ENCODE results near the gene ITGAL. TPM values are rescaled to one million over a fixed set of nuclear protein-coding genes. Genes with fewer than 3 reads are reported as not detected.

The ITGAL gene
- total RNA-seq, 1 donor: 0.36 TPM

DNA sequence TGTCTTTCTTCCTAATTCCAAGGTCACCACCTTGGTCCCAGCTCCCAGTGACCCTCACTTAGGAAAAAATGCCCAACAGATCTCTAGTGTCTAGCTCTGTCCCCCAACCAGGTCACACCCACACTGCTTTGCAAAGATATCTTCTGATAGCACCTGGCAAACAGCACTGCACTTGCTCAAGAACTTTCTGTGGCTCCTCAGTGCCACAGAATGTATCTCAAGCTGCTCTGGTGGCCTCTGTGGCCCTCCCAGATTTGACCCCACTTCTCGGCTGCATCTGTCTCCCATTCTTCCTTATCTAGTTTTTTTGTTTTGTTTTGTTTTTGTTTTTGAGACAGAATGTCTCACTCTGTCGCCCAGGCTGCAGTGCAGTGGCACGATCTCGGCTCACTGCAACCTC lies 94.0 kb downstream of the ITGAL start:
- Histone ChIP-seq H3K79me2 (ENCODE audit: insufficient read depth, low read length) (no peaks in the 10 kb centered on the region), H3K27me3 (ENCODE audit: insufficient read depth, low read length) (no peaks in the 10 kb centered on the region), H3K4me1 (ENCODE audit: insufficient read depth, low read length) (peaks cover 14% of the 10 kb centered on the region), H3K27ac (ENCODE audit: low read depth, low read length) (no peak overlapping the region), H2AFZ (ENCODE audit: low read length) (no peak overlapping the region), H3K4me2 (ENCODE audit: insufficient read depth, low read length) (no peak overlapping the region), H3K4me3 (ENCODE audit: insufficient read depth, low read length) (no peak overlapping the region), H3K36me3 (ENCODE audit: insufficient read depth, low read length) (no peaks in the 10 kb centered on the region), H4K20me1 (ENCODE audit: insufficient read depth, low read length) (no peaks in the 10 kb centered on the region), H3K9me3 (ENCODE audit: low read depth, low read length) (no peaks in the 10 kb centered on the region)
- no peak for TF ChIP-seq CTCF (IDR thresholded peaks at IDR 0.05; ENCODE audit: extremely low read depth, low read depth, low read length)
- DNase-seq (ENCODE audit: insufficient read length, low spot score, missing footprints): no peak

DNA sequence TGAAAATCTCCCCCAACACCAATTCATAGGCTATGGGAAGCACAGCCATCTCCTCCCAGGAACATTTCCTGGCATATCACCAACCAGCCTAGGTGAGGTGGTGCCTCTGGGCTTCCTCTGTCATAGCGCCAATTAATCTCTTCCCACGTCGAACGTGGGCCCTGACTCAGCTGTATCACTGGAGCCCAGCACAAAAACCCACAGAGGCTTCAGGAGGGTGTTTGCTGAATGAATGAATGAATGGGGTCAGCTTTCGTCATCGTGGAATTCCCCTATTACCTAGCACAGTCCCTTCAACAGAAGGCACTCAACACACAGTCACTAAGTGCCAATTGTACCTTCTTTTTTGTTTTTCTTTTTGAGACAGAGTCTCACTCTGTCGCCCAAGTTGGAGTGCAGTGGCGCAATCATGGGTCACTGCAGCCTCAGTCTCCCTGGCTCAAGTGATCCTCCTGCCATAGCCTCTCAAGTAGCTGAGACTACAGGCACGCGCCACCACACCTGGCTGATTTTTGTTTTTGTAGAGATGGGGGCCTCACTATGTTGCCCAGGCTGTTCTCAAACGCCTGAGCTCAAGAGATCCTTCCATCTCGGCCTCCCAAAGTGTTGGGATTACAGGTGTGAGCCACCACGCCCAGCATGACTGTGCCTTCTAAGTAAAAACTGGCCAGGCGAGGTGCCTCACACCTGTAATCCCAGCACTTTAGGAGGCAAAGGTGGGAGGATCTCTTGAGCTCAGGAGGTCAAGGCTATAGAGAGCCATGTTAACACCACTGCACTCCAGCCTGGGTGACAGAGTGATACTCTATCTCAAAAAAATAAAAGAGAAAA lies 94.8 kb downstream of the ITGAL start:
- Histone ChIP-seq H3K27ac (ENCODE audit: low read depth, low read length) (peak overlapping the region; percentile 68), H3K27me3 (ENCODE audit: insufficient read depth, low read length) (no peaks in the 10 kb centered on the region)
- DNase-seq (ENCODE audit: insufficient read length, low spot score, missing footprints): no peak

DNA sequence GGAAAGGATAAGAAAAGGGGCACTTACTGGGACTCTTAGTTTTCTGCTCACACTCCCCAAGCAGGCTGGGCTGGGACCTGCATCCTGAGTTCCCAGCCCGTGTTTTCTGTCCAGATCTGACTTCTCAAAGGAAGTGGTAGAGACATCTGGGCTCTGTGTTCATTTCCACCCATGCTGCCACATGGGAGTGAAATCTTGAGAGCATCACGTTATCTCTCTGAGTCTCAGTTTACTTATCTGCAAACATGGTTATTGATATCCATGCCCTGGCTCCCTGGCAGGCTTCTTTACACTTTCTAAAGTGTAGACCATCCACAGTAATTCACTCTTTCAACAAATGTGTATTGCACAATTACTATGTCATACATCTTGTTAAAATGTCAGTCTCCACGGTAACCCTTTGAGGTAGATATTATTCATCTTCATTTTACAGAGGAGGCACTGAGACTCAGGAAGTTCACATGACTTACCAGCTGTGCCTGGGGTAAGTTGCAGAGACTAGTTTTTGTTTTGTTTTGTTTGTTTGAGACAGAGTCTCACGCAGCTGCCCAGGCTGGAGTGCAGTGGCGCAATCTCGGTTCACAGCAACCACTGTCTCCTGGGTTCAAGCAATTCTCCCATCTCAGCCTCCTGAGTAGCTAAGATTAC lies 95.6 kb downstream of the ITGAL start:
- peaks cover 19% of the 10 kb centered on the region for H3K4me1 ChIP-seq (ENCODE audit: insufficient read depth, low read length)
- H3K27me3 ChIP-seq (ENCODE audit: insufficient read depth, low read length): no peaks in the 10 kb centered on the region
- DNase-seq (ENCODE audit: insufficient read length, low spot score, missing footprints): peak; percentile 95
- H3K79me2 ChIP-seq (ENCODE audit: insufficient read depth, low read length): no peaks in the 10 kb centered on the region
- H3K9me3 ChIP-seq (ENCODE audit: low read depth, low read length): no peaks in the 10 kb centered on the region
- H4K20me1 ChIP-seq (ENCODE audit: insufficient read depth, low read length): no peaks in the 10 kb centered on the region
- TF ChIP-seq CTCF (IDR thresholded peaks at IDR 0.05; ENCODE audit: extremely low read depth, low read depth, low read length): no peak
- H3K4me2 ChIP-seq (ENCODE audit: insufficient read depth, low read length): peak overlapping the region; percentile 48
- no peak overlapping the region for H3K4me3 ChIP-seq (ENCODE audit: insufficient read depth, low read length)
- H3K27ac ChIP-seq (ENCODE audit: low read depth, low read length): peak overlapping the region; percentile 68
- H2AFZ ChIP-seq (ENCODE audit: low read length): no peak overlapping the region
- no peaks in the 10 kb centered on the region for H3K36me3 ChIP-seq (ENCODE audit: insufficient read depth, low read length)

More for the DNA sequence above, 94.8 kb downstream of the ITGAL start:
- peaks cover 18% of the 10 kb centered on the region for H3K4me1 ChIP-seq (ENCODE audit: insufficient read depth, low read length)
- no peaks in the 10 kb centered on the region for H3K9me3 ChIP-seq (ENCODE audit: low read depth, low read length)
- H3K79me2 ChIP-seq (ENCODE audit: insufficient read depth, low read length): no peaks in the 10 kb centered on the region
- no peak overlapping the region for H3K4me2 ChIP-seq (ENCODE audit: insufficient read depth, low read length)
- no peaks in the 10 kb centered on the region for H3K36me3 ChIP-seq (ENCODE audit: insufficient read depth, low read length)
- no peak for TF ChIP-seq CTCF (IDR thresholded peaks at IDR 0.05; ENCODE audit: extremely low read depth, low read depth, low read length)
- H2AFZ ChIP-seq (ENCODE audit: low read length): no peak overlapping the region
- H4K20me1 ChIP-seq (ENCODE audit: insufficient read depth, low read length): no peaks in the 10 kb centered on the region
- H3K4me3 ChIP-seq (ENCODE audit: insufficient read depth, low read length): no peak overlapping the region

GRCh38 chr16:30569281-30569680 lies 96.7 kb downstream of the ITGAL start:
- H3K4me2 ChIP-seq (ENCODE audit: insufficient read depth, low read length): no peak overlapping the region
- H3K27ac ChIP-seq (ENCODE audit: low read depth, low read length): no peak overlapping the region
- DNase-seq (ENCODE audit: insufficient read length, low spot score, missing footprints): peak; percentile 58
- H3K4me3 ChIP-seq (ENCODE audit: insufficient read depth, low read length): no peak overlapping the region
- H3K79me2 ChIP-seq (ENCODE audit: insufficient read depth, low read length): no peaks in the 10 kb centered on the region
- no peaks in the 10 kb centered on the region for H3K27me3 ChIP-seq (ENCODE audit: insufficient read depth, low read length)
- H3K4me1 ChIP-seq (ENCODE audit: insufficient read depth, low read length): peaks cover 19% of the 10 kb centered on the region
- H2AFZ ChIP-seq (ENCODE audit: low read length): no peak overlapping the region
- TF ChIP-seq CTCF (IDR thresholded peaks at IDR 0.05; ENCODE audit: extremely low read depth, low read depth, low read length): no peak
- H3K9me3 ChIP-seq (ENCODE audit: low read depth, low read length): no peaks in the 10 kb centered on the region
- H3K36me3 ChIP-seq (ENCODE audit: insufficient read depth, low read length): no peaks in the 10 kb centered on the region
- no peaks in the 10 kb centered on the region for H4K20me1 ChIP-seq (ENCODE audit: insufficient read depth, low read length)
